Middle frontal gyrus (tissue), 1 donor: ENCODE data around the gene TM4SF20.

ENCODE experiments used
- DNase-seq: peaks from one replicate; pipeline ENCODE4 v3.0.0-alpha.2; 2015; ENCODE audit warnings: low spot score; ENCODE audit errors: extremely low spot score

TM4SF20 gene, protein sequence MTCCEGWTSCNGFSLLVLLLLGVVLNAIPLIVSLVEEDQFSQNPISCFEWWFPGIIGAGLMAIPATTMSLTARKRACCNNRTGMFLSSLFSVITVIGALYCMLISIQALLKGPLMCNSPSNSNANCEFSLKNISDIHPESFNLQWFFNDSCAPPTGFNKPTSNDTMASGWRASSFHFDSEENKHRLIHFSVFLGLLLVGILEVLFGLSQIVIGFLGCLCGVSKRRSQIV

DNA sequence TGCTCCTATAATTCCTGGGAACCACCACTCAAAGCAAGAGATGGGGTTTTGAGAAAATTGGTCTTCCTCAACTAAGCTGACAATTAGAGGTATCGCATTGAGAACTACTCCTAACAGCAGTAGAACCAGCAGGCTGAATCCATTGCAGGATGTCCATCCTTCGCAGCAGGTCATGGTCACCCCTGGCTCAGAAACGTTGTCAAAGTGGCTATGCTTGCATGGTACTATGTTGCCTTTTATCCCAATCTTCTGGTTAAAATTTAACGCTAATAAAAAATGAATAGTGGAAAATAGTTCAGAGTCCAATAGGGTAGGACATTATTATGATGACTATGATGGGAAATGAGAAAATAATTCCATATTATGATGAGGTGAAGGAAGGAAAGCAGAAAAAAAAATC lies at the start of gene TM4SF20:
TM4SF20 (minus strand) TSS at position 212 of the 400 bp plus-strand sequence; CDS start at position 174, 38 bp downstream.
- no peak for DNase-seq

DNA sequence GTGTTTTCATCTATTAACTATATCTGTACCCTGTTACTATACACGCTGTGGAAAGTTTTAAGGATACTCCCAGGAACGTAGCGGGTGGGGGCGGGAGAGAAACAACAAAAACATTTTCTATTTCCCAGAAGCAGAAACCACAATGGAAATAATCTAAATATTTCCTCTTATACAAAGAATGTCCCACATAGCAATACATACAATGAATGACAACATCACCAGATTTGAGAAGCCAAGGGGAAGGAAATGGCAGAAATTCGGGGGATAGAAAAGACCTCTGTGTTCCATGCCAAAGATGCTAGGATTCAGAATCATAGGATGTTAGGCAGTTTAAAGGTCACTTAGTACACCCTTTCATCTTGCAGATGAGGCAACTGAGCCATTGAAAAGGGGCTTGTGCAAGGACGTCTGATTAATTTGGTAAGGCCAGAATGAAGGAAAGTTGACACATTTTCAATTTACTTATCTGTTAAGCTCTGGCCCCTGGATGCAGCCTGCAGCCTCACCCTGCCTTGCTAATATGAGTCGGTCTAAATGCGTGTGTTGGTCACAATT lies 49.7 kb upstream of the TM4SF20 start:
- no peak for DNase-seq

DNA sequence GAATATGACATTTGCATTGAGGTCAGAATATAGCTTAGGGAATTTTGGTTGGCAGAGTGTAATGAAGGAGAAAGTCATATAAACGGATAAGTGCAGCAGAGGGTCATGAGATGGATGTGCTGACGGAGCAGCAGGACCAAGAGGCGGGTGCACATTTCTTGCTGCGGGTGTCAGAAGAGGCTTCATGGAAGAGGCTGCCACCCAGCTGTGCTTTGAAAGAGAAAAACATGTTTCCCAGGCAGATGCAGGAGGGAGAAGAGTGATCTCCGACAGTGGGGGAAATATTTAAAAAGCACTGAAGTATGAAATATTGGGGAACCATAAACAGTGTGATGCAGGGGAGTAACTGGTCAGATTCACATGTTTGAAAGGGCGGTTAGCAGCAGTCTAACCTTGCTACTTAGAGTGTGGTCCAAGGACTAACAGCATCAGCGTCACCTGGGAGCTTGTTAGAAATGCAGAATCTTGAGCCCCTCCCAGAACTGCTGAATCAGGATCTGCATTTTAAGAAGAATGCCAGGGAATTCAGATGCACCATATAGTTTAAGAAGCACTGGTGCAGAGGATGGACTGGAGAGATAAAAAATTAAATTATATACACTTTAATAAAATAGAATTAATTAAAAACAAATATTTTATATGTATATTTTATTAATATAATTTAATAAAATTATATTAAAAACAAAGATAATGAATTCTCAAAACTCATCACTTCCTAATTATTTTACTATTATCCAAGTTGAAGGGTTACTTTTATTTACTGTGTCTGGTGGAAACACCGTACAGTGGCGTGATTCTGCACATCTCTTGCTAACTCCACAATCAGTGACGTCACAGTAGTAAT lies 44.8 kb upstream of the TM4SF20 start:
- DNase-seq: no peak

DNA sequence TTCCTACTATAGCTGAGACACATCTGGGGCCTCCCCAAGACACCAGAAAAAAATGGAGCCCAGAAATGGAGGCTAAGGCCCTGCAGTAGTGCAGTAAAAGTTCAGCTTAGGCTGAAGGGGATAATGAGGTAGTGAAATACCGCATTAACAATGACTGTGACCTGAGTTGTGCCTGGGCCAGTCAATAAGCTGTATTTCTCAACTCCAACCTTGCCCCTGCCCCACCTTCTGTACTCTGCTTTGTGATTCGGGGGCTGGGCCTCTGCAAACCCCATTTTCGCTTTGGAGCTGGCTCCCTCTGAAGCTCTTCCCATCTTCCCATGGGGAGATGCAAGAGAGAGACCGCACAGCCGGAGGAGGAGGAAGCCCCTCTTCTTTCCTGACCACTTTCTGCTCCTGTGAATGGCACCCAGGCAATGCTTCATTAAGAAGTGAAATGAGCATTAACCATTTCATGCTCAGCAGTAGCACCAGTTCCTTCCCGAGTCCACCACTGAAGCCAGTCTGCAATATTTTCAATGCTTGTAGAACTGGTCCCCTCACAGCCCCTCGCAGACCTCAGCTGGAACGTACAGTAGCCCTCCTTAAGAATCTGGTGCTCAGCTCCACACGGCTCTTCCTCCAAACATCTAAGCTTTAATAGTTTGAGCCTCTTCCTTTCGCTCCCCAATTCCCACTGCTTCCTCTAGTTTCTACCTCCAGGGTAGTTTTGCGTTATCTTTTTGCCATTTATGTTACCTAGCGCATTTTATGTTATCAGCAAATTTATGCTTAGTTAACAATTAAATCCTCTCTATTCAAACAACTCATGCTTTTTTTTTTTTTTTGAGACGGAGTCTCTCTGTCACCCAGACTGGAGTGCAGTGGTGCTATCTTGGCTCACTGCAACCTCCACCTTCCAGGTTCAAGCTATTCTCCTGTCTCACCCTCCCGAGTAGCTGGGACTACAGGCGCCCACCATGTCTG lies 41.3 kb upstream of the TM4SF20 start:
- no peak for DNase-seq

DNA sequence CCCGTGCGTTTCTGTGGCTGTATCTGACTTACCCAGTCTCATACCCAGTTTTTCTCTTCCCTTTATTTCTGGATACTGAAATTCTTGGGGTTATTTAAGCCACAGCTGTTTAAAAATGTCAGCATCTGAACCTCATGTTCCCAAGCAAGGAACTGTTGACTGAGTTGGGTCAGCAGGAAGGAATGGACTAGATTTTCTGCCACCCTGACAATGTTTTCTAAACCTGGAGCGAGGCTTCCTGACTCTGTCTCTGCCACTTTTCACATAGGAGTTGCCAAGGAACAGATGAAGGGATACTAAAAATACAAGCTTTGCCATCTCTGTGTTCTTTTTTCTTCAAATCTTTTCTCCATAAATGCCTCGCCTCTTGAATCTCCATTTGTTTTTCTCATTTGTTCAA lies 37.6 kb upstream of the TM4SF20 start:
- DNase-seq: no peak

DNA sequence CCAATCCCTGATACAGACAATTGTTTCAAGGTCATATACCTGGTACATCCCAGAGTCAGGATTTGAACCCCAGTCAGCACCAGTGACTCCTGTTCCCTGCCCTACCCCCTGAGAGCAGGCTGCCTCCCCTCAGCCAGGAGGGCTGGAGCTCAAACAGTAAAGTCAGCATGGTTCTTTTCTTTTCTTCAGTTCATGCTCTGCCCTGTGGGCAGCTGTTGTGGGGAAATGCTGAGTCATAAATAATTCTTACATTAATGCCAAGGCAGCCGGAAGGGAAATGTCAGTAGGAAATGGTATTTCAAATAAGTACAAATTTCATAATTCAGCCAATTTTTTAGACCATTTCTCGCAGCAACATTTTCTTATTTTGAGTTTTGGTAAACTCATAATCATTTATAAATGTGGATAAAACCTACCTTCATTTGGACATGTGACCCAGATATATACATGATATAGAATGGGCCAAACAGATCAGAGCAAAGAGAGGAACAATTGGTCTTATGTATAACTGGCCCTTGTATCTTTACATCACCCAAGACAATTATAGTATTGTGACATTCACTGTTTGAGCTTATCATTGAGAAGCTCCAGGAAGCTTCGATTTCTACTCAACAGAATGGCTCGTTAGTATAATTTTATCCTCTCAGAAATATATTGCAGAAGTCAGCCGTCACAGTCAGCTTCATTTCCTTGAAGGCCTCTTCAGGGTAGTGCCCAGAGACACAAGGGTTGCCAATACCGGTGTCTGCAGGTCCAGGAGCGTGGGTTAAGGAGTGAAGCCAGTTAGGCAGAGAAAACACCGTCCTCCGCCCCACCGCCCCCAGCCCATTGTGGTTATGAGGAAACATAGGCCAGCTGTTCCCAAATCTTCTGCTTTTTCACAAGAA lies 36.7 kb upstream of the TM4SF20 start:
- DNase-seq: no peak

DNA sequence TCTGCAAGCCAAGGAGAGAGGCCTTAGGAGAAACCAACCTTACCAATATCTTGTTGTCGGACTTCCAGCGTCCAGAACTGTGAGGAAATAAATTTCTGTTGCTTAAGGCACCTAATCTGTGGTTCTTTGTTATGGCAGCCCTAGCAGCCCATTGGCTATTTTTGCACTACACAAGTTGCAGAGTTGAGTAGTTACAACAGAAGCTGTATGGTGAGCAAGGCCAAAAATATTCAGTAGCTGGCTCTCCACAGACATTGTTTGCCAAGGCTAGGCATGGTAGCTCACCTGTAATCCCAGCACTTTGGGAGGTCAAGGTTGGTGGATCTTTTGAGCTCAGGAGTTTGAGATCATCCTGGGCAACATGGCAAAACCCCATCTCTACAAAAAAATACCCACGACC lies 35.7 kb upstream of the TM4SF20 start:
- DNase-seq: no peak

DNA sequence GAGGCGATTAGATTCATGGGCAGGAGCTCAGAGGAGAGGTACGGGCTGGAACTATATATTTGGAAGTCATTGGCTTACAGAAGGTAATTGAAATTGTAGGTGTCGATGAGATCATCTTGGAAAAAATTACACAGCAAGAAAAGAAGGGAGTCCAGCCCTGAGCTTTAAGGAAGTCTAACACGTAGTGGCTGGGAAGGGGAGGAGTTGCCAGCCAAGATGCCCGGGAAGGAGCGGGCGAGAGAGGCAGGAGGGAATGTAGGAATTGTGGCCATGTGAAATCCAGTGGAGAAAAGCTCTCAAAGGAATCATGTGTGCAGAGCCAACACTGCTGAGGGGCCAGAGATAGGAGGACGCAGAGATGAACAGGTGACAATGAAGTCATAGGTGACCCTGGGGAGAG lies 34.3 kb upstream of the TM4SF20 start:
- no peak for DNase-seq

DNA sequence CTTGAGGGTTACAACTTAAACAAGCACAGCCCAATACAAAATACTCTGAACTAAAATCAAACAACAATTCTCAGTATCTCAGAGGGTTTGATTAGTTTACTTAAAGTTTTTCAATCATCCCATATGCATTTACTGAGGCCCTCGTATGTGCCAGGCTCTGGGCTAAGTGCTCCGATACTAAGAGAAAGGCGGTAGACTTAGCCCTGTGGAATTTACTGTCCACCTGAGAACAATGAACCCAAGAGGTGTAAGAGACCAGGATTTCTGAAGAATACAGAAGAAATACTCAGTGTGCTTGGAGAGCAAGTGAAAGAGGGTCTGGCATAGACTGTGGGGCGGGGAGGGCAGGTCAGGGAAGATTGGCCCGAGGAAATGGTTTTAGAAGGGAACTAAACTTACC lies 33.8 kb upstream of the TM4SF20 start:
- DNase-seq: no peak

DNA sequence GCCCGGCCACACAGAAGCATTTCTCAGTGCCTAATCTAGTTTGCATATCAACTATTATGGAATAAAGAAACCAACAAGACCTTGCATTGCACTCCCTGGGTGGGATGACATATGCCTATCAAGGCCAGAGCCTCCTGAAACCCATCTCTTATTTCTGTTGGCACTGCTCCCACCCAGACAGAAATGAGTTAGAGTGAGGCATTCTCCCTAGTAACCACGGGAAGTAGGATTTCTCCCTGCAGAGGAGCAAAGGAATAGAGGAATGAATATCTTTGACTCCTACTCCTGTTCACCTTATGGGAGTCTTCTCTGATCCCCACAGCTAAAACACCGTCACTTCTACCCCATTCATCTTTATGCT lies 32.9 kb upstream of the TM4SF20 start:
- no peak for DNase-seq

DNA sequence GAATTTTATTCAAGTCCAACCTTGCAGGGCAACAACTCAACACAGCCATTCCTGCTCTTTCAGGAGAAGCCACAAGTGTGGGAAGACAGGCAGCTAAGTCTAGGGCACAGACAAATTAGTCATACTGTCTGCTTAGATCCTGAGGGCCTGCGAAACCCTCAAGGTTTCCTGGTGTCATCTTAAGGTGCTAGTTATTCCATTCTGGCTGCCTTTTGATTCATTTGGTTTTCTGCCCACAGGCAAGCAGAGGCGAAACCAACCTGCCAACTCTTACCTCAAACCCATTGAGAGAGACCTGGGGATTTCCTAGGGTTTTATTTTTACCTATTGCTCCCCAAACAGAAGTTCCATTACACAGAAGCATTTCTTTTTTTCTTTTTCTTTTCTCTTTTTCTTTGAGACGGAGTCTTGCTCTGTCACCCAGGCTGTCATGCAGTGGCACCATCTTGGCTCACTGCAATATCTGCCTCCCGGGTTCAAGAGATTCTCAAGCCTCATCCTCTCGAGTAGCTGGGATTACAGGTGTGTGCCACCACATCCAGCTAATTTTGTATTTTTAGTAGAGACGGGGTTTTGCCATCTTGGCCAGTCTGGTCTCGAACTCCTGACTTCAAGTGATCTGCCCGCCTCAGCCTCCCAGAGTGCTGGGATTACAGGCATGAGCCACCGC lies 32.3 kb upstream of the TM4SF20 start:
- DNase-seq: no peak

DNA sequence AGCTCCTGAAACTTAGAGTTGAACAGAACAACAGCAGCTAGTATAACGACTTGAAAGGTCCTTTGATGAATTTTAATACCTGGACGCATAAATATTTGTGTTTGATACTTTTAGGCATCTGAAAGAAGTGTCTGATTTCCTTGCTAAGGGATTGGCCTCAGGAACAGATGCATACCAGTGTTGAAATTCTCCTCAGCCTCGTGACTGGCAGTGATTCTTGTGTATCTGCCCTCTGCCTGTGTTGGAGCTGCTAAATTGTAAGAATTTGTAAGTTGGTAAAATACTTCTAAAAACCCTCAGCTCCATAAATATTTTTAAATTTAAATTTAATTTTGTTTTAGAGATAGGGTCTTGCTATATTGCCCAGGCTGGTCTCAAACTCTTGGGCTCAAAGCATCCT lies 31.1 kb upstream of the TM4SF20 start:
- no peak for DNase-seq

DNA sequence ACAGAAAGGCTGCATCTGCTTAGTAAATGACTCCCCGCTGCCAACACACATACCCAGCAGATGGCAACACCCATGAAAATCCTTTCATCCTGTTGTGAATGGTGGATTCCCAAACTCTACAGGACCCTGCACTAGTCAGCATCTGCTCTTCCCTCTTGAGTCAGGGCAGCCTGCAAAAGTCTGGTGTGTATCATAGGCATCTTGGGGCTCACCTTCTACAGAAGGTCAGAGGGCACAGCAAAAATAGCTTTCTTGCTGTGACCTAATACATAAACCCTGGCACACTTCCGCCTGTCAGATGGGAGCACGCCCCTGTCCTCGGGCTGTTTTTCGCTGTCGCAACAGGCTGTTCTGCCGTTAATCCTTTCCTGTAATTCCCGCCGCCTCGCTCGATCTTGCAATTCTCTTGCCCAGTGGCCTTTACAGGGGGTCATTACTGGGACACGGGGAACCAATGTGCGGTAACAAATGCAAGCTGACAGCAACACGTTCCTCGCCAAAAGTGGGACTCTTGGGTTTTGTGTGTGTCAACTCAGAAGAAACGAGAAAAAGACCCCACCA lies 28.6 kb upstream of the TM4SF20 start:
- DNase-seq: no peak

DNA sequence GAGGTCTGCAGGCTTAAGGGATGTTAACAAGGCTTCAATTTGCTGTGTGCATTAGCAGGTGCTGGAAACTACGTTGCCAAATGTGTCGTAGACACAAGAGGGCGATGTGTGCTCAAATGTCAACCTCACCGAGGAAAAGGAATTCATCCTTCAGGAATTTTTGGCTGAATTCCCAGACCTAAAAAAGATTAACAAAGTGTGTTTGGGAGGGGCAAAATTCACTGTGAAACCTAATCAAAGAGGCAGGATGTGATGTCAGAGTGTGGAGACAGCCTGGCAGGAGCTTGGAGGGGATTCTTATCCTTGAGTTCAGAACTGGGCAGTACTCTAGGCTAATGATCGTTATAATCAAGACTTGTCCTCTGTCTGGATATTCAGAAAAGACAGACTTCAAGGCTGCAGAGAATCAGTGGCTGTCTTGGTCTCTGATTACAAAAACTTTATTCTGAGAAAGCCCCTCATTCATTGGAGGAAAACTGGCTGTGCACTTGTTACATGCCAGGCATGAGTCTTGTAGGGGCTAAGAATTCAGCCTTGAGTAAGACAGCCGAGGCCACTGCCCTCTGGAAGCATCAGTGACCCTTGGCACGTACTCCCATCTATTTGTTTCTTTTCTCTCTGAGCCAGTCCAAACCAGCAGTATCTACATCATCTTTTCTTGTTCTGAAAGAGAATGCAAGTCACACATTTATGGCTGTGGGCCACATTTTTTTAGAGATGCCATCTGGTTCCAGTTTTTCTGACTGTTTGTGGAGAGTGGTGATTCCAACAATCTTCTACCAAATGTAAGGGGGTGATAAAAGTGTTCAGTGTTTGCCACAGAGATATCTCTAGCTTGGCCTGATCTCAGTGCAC lies 27.3 kb upstream of the TM4SF20 start:
- DNase-seq: peak; percentile 73

DNA sequence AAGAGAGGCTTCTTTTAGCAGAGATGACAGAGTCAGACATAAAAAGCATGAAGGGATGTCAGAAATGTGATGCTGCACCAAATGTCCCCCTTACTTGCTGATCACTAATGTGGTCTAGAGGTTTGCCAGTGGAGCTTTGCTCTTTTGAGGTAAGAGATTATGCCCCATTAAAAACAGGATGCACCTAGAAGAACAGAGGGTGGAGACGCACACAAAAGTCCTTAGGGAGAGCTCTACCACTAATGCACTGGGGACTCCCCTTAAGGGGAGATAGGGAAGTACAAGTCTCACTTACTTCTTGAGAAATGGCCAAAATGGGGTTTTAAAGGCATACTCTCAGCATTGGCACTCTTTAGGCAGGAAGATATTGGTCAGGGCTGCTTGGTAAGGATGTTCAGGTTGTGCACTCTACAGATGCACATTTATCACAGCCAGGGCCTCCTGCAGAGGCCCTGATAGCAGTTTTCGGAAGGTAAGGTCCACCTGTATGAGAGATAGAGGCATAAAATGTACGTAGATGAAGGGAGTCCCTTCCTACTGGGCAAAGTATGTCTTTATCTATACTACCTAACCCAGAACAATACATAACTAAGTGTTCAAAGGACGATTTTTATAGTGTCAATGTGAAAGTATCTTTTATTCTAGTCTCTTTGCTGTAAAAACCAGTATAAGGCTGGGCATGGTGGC lies 25.6 kb upstream of the TM4SF20 start:
- no peak for DNase-seq

DNA sequence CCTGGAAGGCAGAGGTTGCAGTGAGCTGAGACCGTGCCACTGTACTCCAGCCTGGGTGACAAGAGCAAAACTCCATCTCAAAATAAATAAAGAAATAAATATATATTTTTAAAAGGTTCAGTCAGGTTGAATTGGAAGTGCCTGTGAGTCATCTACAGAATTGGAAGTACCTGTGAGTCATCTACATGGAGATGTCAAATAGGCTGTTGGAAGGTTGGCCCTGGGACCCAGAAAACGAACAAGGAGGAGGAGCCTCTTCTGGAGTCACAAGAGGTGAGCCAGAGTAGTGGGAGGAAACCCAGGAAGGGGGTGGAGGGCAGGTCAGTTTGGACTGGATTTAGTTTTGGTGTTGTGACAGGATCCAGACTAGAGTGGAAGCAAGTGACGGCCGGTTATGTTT lies 23.9 kb upstream of the TM4SF20 start:
- DNase-seq: no peak

DNA sequence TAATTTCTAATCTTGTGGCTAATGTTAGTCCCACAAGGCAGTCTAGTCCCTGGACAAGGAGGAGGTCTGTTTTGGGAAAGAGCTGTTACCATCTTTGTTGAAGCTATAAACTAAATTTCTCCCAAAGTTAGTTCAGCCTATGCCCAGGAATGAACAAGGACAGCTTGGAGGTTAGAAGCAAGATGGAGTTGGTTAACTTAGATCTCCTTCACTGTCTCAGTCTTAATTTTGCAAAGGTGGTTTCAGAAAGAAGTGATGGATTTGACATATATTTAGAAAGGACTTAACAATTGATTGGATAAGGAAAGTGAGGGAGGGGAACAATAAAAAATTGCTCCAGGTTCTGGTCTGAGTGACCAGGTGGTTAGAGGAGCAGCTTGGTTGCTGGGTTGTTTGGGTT lies 23.2 kb upstream of the TM4SF20 start:
- DNase-seq: no peak

DNA sequence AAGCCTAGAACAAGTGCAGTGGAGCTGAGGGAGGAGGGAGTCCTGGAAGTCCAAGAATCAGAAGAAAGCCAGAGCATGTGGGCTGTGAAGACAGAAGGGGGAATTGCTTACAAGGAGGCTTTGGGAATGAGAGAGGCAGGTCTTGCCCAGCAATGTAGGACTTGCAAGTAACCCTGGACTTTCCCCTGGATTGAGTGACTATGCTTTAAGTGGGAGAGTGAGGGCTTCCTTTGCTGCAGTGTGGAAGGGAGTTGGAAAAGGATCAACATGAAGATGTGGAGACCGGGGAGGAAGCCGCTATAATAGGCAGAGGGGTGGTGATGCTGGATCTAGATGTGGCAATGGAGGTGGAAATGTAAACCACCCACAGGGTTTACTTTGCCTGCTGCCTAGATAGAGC lies 22.4 kb upstream of the TM4SF20 start:
- DNase-seq: no peak
